NB4 (cell line): ENCODE results near the gene CUEDC1.

Experiments
- DNase-seq: peaks from one replicate; pipeline ENCODE4 v3.0.0; 2010; ENCODE audit warnings: low read depth
- H3K4me3 ChIP-seq: one replicate; pipeline ENCODE4 v1.5.1; 2011; ENCODE audit warnings: mild to moderate bottlenecking, low read depth, low read length, moderate library complexity
- MYC ChIP-seq: IDR thresholded peaks from 2 replicates; pipeline ENCODE4 v1.6.1; 2011; ENCODE audit warnings: low read depth, low read length
- POLR2A ChIP-seq: IDR thresholded peaks from 2 replicates; pipeline ENCODE4 v1.6.1; 2011; ENCODE audit warnings: mild to moderate bottlenecking; ENCODE audit not compliant: insufficient read length; ENCODE audit errors: extremely low read depth
- TF ChIP-seq, protein P1 (sequence below): IDR thresholded peaks from 2 replicates; pipeline ENCODE4 v1.6.1; 2011; ENCODE audit warnings: low read depth, low read length
- TF ChIP-seq, protein P2 (sequence below): IDR thresholded peaks from one replicate; pipeline ENCODE4 v1.5.1; 2012; ENCODE audit warnings: low read depth, low read length

Gene CUEDC1

GRCh38 chr17:57866319-57866718 is 88.9 kb downstream of the CUEDC1 start:
- TF ChIP-seq, protein P1, sequence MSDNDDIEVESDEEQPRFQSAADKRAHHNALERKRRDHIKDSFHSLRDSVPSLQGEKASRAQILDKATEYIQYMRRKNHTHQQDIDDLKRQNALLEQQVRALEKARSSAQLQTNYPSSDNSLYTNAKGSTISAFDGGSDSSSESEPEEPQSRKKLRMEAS = no peak
- TF ChIP-seq MYC = no peak
- TF ChIP-seq, protein P2, sequence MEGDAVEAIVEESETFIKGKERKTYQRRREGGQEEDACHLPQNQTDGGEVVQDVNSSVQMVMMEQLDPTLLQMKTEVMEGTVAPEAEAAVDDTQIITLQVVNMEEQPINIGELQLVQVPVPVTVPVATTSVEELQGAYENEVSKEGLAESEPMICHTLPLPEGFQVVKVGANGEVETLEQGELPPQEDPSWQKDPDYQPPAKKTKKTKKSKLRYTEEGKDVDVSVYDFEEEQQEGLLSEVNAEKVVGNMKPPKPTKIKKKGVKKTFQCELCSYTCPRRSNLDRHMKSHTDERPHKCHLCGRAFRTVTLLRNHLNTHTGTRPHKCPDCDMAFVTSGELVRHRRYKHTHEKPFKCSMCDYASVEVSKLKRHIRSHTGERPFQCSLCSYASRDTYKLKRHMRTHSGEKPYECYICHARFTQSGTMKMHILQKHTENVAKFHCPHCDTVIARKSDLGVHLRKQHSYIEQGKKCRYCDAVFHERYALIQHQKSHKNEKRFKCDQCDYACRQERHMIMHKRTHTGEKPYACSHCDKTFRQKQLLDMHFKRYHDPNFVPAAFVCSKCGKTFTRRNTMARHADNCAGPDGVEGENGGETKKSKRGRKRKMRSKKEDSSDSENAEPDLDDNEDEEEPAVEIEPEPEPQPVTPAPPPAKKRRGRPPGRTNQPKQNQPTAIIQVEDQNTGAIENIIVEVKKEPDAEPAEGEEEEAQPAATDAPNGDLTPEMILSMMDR = no peak
- no peak for TF ChIP-seq POLR2A

DNA sequence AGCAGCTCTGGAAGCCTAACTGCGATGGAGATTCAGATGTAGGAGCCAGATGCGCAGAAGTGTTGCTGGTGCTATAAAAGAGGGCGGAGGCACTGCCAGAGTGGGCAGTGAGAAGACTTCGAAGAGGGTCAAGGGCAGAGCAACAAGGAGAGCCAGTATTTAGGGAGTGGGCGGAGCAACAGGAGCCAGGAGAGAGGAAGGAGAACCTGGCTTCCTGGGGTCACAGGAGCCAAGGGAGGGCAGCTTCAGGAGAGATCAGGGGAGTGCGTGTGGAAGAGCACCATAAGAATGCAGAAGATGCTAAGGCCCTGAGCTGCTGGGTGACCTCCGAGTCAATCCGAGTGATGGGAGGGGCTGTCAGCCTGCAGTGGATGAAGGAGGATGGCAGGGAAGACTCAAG is 90.9 kb downstream of the CUEDC1 start:
- no peak overlapping the region for H3K4me3 ChIP-seq
- DNase-seq = no peak
- no peak for TF ChIP-seq MYC
- no peak for TF ChIP-seq POLR2A
- TF ChIP-seq, protein P1 = no peak
- TF ChIP-seq, protein P2 = no peak

More at GRCh38 chr17:57866319-57866718, 88.9 kb downstream of the CUEDC1 start:
- DNase-seq = no peak
- no peak overlapping the region for H3K4me3 ChIP-seq

- TF ChIP-seq, protein P2 = no peak
- TF ChIP-seq, protein P1 = no peak
- TF ChIP-seq POLR2A (no peak), MYC (no peak)
- no peak overlapping the region for H3K4me3 ChIP-seq
- DNase-seq = no peak
Observed at GRCh38 chr17:57862694-57863667, 92.2 kb downstream of the CUEDC1 start.

DNA sequence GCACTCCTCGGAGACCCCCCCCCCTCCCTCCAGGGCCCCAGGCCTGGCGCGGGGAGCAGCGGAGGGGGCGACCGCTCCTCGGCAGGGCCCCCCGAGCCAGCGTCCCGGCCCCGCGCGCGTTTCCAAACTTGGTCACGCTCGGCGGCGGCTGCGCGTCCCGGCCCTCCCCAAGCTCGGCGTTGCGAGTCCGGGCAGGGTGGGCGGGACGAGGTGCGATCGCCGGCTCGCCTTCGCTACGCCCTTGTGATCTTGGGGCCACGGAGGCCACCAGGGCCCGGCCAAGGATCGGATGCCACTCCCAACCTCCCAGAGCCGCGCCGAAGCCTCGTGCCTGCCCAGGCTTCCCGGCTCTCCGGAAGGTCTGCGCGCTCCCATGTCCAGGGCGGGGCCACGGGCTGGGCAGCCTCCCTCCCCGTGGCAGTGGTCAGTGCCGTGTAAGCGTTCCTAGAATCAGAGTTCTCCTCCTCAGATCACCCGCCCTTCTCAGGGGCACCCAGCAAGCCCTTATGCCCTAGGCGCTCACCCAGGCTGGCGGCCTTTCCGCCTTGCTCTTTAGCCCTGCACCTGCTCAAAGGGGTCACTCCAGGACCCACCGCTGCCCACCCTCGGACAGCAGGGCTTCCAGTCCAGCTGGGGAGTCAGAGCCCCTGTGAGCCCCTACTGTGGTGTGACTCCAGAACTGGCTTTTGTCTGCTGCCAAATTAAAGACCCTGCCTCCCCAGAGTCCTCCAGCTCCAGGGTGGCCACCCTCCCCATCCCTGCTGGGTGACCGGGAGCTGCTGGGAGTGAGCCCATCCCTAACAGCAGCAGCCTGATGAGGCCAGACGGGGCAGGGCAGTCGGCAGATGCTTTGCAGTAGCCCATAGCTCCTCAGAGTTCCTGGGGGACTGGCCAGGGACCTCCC is 93.2 kb downstream of the CUEDC1 start:
- DNase-seq = no peak
- H3K4me3 ChIP-seq = no peak overlapping the region
- TF ChIP-seq, protein P1 = no peak
- no peak for TF ChIP-seq MYC
- TF ChIP-seq, protein P2 = no peak
- no peak for TF ChIP-seq POLR2A

DNA sequence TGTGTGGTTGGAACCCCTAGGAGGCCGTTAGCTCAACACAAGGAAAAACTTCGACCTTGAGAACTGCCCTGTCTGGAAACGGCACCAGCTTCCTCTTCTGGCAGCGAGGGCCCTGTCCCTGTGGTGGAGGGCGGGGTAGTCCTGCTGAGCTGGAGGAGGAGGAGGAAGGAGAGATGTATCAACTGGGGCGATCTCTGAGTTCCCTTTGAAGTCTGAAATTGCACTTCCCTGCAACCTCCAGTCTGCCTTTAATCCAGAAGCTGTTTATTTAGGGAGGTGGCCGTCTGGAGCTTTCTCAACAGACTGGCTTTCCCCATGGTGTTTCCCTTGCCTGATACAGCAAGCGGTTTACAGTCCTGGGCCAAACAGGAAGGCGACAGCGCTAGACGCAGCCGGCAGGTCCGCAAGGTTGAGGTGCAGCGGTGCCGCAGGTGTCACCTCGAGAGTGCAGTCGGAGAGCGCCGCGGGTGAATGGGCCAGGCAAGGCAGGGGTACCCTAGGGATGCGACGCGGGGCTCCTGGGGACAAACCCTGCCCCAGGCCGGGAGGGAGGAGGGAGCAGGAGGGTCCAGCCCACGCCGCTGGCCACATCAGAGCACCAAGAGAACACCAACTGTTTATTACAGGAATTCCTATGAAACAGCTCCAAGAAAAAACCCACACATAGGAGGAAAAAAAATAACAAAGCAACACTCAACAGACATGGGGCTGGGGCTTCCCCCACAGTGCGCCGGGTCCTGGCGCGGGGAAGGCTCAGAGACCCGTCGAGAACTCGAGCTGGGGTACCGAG is 94.0 kb downstream of the CUEDC1 start:
- DNase-seq = peak; percentile 90
- TF ChIP-seq POLR2A (no peak), MYC (no peak)
- TF ChIP-seq, protein P2 = no peak
- TF ChIP-seq, protein P1 = no peak
- H3K4me3 ChIP-seq = no peak overlapping the region
